Raji (cell line): ENCODE measurements around the gene BPIFB1.

Source experiments
- POLR2A ChIP-seq: IDR thresholded peaks from 2 replicates; pipeline ENCODE4 v1.6.1; 2011; ENCODE audit warnings: low read depth, low read length, control low read depth; ENCODE audit not compliant: insufficient read depth

BPIFB1 gene

GRCh38 chr20:33305589-33306057 is 22.6 kb downstream of the BPIFB1 start:
- TF ChIP-seq POLR2A: no peak

GRCh38 chr20:33306228-33306627 is 23.2 kb downstream of the BPIFB1 start:
- TF ChIP-seq POLR2A: no peak

- no peak for TF ChIP-seq POLR2A
Measured at GRCh38 chr20:33306807-33307206, 23.8 kb downstream of the BPIFB1 start.

- TF ChIP-seq POLR2A: no peak
Measured at GRCh38 chr20:33308668-33309067, 25.7 kb downstream of the BPIFB1 start.

- TF ChIP-seq POLR2A: no peak
Measured at GRCh38 chr20:33309631-33310030, 26.6 kb downstream of the BPIFB1 start.

GRCh38 chr20:33310327-33310899 is 27.4 kb downstream of the BPIFB1 start:
- TF ChIP-seq POLR2A: no peak

GRCh38 chr20:33311011-33311410 is 28.0 kb downstream of the BPIFB1 start:
- no peak for TF ChIP-seq POLR2A

- no peak for TF ChIP-seq POLR2A
Measured at GRCh38 chr20:33311996-33312395, 29.0 kb downstream of the BPIFB1 start.

- TF ChIP-seq POLR2A: no peak
Measured at GRCh38 chr20:33312583-33312982, 29.6 kb downstream of the BPIFB1 start.

GRCh38 chr20:33313686-33314314 is 30.8 kb downstream of the BPIFB1 start:
- TF ChIP-seq POLR2A: no peak

GRCh38 chr20:33316343-33316742 is 33.3 kb downstream of the BPIFB1 start:
- TF ChIP-seq POLR2A: no peak

- TF ChIP-seq POLR2A: no peak
Measured at GRCh38 chr20:33316958-33317357, 33.9 kb downstream of the BPIFB1 start.

- no peak for TF ChIP-seq POLR2A
Measured at GRCh38 chr20:33317424-33318095, 34.5 kb downstream of the BPIFB1 start.

- no peak for TF ChIP-seq POLR2A
Measured at GRCh38 chr20:33318096-33318429, 35.0 kb downstream of the BPIFB1 start.

GRCh38 chr20:33320006-33320405 is 37.0 kb downstream of the BPIFB1 start:
- TF ChIP-seq POLR2A: no peak

- no peak for TF ChIP-seq POLR2A
Measured at GRCh38 chr20:33322456-33322855, 39.4 kb downstream of the BPIFB1 start.
